ENCODE results near the gene FLYWCH2. TPM values are rescaled to one million over a fixed set of nuclear protein-coding genes. Genes with fewer than 3 reads are reported as not detected.

Gene FLYWCH2
- total RNA-seq, 1 experiment from 2014 or later = 16.5 TPM

- Mint-ChIP-seq H3K36me3 (ENCODE audit: insufficient read depth in 1 of 3, low read depth in 3 of 3) (peaks cover 7 to 21% (median 9%) of the 10 kb centered on the region in 3 experiments; a peak in 6 of 7 replicates), H3K27me3 (ENCODE audit: low read depth) (no peaks in the 10 kb centered on the region; the same call in 1 of the 2 replicates), H3K27ac (no peak overlapping the region), H3K4me1 (no peaks in the 10 kb centered on the region), H3K9me3 (no peaks in the 10 kb centered on the region; a peak in 1 of 5 replicates), H3K4me3 (no peak overlapping the region)
- Histone ChIP-seq H3K79me1 (ENCODE audit: insufficient read depth, low read depth, low read length, poor library complexity, severe bottlenecking) (no peaks in the 10 kb centered on the region), H2AFZ (ENCODE audit: low read length) (no peak overlapping the region), H3K4me1 (ENCODE audit: insufficient read depth, low read length) (no peaks in the 10 kb centered on the region), H3K4ac (ENCODE audit: low read depth, low read length) (no peak overlapping the region), H3K27ac (ENCODE audit: insufficient read length, low read depth, low read length) (no peak overlapping the region), H3K23ac (ENCODE audit: insufficient read length, low read depth, low read length) (no peak overlapping the region), H3K9ac (ENCODE audit: extremely low read depth, insufficient read length, low read length) (no peak overlapping the region), H2BK12ac (ENCODE audit: insufficient read length, low read depth, low read length) (no peak overlapping the region), H3K14ac (ENCODE audit: insufficient read depth, low read length) (no peak overlapping the region), H3K23me2 (ENCODE audit: insufficient read length, low read depth, low read length, poor library complexity, severe bottlenecking) (no peaks in the 10 kb centered on the region), H3K9me3 (ENCODE audit: control insufficient read depth, low read depth, low read length) (no peaks in the 10 kb centered on the region), H2BK5ac (ENCODE audit: insufficient read length, low read length) (no peak overlapping the region), H4K91ac (ENCODE audit: insufficient read length, low read depth, low read length) (no peak overlapping the region), H2BK120ac (ENCODE audit: low read depth, low read length, poor library complexity, severe bottlenecking) (no peak overlapping the region), H4K5ac (ENCODE audit: insufficient read length, low read depth, low read length) (no peak overlapping the region), H2BK20ac (ENCODE audit: low read depth, low read length, poor library complexity, severe bottlenecking) (no peak overlapping the region), H3K18ac (ENCODE audit: insufficient read length, low read depth, low read length) (no peak overlapping the region), H3K79me2 (ENCODE audit: insufficient read depth, low read length) (no peaks in the 10 kb centered on the region), H3K27me3 (ENCODE audit: insufficient read depth, low read length) (no peaks in the 10 kb centered on the region), H2BK15ac (ENCODE audit: low read depth, low read length) (no peak overlapping the region), H4K20me1 (ENCODE audit: control insufficient read depth, insufficient read depth, insufficient read length) (no peaks in the 10 kb centered on the region), H3T11ph (ENCODE audit: low read length) (no peak overlapping the region), H2AK5ac (ENCODE audit: insufficient read length, low read length) (no peak overlapping the region), H4K8ac (replicated peaks; ENCODE audit: insufficient read length, low read depth, low read length) (no peak overlapping the region), H3K56ac (ENCODE audit: insufficient read length, low read depth, low read length) (no peak overlapping the region), H3K4me2 (ENCODE audit: insufficient read depth, insufficient read length, low read length) (no peak overlapping the region)
- no CpG with 5 or more reads among the region's 4 CpGs for WGBS (ENCODE audit: extremely low coverage, insufficient read length, low lambda C conversion rate)
- no peak for TF ChIP-seq CTCF (conservative IDR thresholded peaks at IDR 0.05)
- DNase-seq = no peak
Measured at GRCh38 chr16:2946649-2947048, 63.6 kb downstream of the FLYWCH2 start.

Other genes with a start within 250 kb of the FLYWCH2 start
- 38.8 and 39.9 TPM in 2 replicates for gene KCTD5, start 200.7 kb upstream of the FLYWCH2 start, total RNA-seq (2021)
- 3.6 and 5.0 TPM in 2 replicates for gene PRSS27, start 163.0 kb upstream of the FLYWCH2 start, total RNA-seq (2021)
- gene SRRM2, start 130.6 kb upstream of the FLYWCH2 start, total RNA-seq (2021) = 667 and 694 TPM in 2 replicates
- 319 and 331 TPM in 2 replicates for gene ELOB, start 105.9 kb upstream of the FLYWCH2 start, total RNA-seq (2021)
- gene PRSS33, start 95.7 kb upstream of the FLYWCH2 start, total RNA-seq (2021) = not detected in 2 replicates
- not detected in 2 replicates for gene PRSS41, start 84.7 kb upstream of the FLYWCH2 start, total RNA-seq (2021)
- gene PRSS21, start 66.0 kb upstream of the FLYWCH2 start, total RNA-seq (2021) = not detected in 2 replicates
- gene ZG16B, start 52.9 kb upstream of the FLYWCH2 start, total RNA-seq (2021) = not detected in 2 replicates
- gene PRSS22, start 25.0 kb upstream of the FLYWCH2 start, total RNA-seq (2021) = 1.9 and 2.4 TPM in 2 replicates
- 12.5 and 13.0 TPM in 2 replicates for gene FLYWCH1, start 28.7 kb downstream of the FLYWCH2 start, total RNA-seq (2021)
- 12.8 and 14.6 TPM in 2 replicates for gene KREMEN2, start 81.1 kb downstream of the FLYWCH2 start, total RNA-seq (2021)
- 32.1 and 33.3 TPM in 2 replicates for gene PAQR4, start 86.1 kb downstream of the FLYWCH2 start, total RNA-seq (2021)
- 114 and 120 TPM in 2 replicates for gene PKMYT1, start 97.2 kb downstream of the FLYWCH2 start, total RNA-seq (2021)
- gene CLDN9, start 129.7 kb downstream of the FLYWCH2 start, total RNA-seq (2021) = 1.3 and 1.5 TPM in 2 replicates
- 743 and 757 TPM in 2 replicates for gene CLDN6, start 135.0 kb downstream of the FLYWCH2 start, total RNA-seq (2021)
- 147 and 148 TPM in 2 replicates for gene TNFRSF12A, start 137.2 kb downstream of the FLYWCH2 start, total RNA-seq (2021)
- 61.1 and 61.3 TPM in 2 replicates for gene HCFC1R1, start 140.7 kb downstream of the FLYWCH2 start, total RNA-seq (2021)
- 65.7 and 68.2 TPM in 2 replicates for gene THOC6, start 140.8 kb downstream of the FLYWCH2 start, total RNA-seq (2021)
- gene BICDL2, start 153.7 kb downstream of the FLYWCH2 start, total RNA-seq (2021) = 13.5 TPM in 2 replicates
- gene MMP25, start 163.3 kb downstream of the FLYWCH2 start, total RNA-seq (2021) = 13.5 and 14.2 TPM in 2 replicates
- gene IL32, start 182.4 kb downstream of the FLYWCH2 start, total RNA-seq (2021) = 2.0 and 2.6 TPM in 2 replicates
- 207 and 212 TPM in 2 replicates for gene ZSCAN10, start 216.1 kb downstream of the FLYWCH2 start, total RNA-seq (2021)
- gene ZNF205, start 229.4 kb downstream of the FLYWCH2 start, total RNA-seq (2021) = 16.8 and 18.8 TPM in 2 replicates

Measured in H9 (cell line).